Measurements from ENCODE around the gene TEX19.

TEX19 gene

DNA sequence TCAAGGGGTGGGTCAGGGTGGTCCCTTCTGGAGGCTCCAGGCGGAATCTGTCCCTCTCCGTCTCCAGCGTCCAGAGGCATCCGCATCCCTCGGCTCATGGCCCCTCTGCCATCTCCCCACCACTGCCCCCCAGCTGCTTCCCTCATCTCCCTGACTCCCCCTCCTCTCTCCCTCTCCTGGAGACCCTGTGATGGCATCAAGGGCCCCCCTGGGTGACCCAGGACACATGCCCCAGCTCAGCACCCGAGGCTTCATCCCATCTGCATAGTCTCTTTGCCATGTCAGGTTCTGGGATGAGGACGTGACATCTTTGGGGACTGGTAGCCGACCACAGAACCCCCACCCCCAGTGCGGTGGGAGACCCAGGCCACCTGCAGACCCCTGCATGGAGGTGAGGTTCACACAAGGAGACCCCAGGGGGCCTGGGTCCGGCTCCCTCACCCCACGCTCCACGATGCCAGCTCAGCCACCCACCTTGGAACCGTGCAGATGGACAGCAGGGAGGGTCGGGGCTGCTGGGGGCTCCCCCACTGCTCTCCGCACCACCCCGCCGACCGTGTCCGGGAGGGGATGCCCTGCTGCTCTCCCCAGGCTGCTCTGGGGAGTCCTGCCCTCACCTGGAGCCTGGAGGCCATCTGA, 29.2 kb upstream of the TEX19 start:
- H3K27ac ChIP-seq (ENCODE audit: insufficient read depth, low read depth, low read length, poor library complexity, severe bottlenecking): no peak overlapping the region
- peaks cover 30% of the 10 kb centered on the region for H3K4me1 ChIP-seq (ENCODE audit: control insufficient read depth, insufficient read depth, low read length)
- 91 to 92% methylated on average over 19 of the region's 19 CpGs for WGBS, 2 experiments
- no peak overlapping the region for H3K4me3 ChIP-seq (ENCODE audit: insufficient read depth, low read depth, low read length)
- no peaks in the 10 kb centered on the region for H3K36me3 ChIP-seq (ENCODE audit: control insufficient read depth, insufficient read depth, low read length)
- no peaks in the 10 kb centered on the region for H3K9me3 ChIP-seq (ENCODE audit: control insufficient read depth, low read length)
- H3K27me3 ChIP-seq (ENCODE audit: control insufficient read depth, insufficient read depth, low read length, poor library complexity, severe bottlenecking): peaks cover 74% of the 10 kb centered on the region

DNA sequence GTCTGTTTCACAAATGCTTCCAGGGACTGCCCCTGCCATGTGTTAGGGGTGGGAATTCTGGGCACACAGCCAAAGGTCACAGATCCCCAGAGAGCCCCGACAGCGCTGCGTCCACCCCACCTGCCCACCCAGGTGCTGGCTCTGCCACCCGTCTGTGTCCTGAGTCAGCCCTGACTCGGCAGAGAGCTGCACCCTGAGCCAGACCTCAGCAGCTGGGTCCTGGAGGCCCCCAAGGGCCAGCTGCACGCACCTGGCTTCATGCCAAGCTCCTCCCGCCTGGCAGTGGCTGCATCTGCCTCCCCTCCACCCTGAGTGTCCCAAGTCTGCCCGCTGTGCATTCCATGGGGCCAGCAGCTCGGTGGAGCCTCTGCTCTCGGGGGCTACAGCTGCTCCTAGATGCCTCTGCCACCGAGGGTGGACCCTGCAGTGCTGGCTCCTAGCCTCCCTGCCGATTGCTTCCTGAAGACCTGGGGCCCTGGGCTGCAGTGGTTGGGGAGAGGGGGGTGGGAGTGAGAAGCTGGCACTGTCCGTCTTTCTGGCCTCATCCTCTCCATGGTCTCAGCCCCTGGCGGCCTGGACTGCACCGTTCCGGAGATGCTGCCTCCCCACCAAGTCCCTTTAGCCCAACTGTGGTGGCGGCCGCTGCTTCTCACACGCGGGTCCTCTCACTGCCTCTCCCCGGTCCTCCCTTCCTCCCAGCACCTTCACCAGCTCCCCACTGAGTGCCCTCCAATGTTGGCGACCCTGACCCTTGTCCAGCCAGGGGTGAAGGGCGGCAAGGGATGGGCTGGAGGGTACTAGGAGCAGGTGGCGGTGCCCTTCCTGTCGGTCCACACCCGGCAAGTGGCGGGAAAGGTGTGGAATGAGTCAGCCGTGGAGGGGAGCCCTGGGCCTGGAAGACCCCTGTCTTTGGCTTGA, 28.5 kb upstream of the TEX19 start:
- 83 to 86% methylated on average over 28 of the region's 28 CpGs for WGBS, 2 experiments
- no peak overlapping the region for H3K27ac ChIP-seq (ENCODE audit: insufficient read depth, low read depth, low read length, poor library complexity, severe bottlenecking)
- peaks cover 82% of the 10 kb centered on the region for H3K27me3 ChIP-seq (ENCODE audit: control insufficient read depth, insufficient read depth, low read length, poor library complexity, severe bottlenecking)
- no peaks in the 10 kb centered on the region for H3K36me3 ChIP-seq (ENCODE audit: control insufficient read depth, insufficient read depth, low read length)
- peaks cover 33% of the 10 kb centered on the region for H3K4me1 ChIP-seq (ENCODE audit: control insufficient read depth, insufficient read depth, low read length)
- H3K4me3 ChIP-seq (ENCODE audit: insufficient read depth, low read depth, low read length): no peak overlapping the region
- H3K9me3 ChIP-seq (ENCODE audit: control insufficient read depth, low read length): no peaks in the 10 kb centered on the region

- Histone ChIP-seq H3K27me3 (ENCODE audit: control insufficient read depth, insufficient read depth, low read length, poor library complexity, severe bottlenecking) (peaks cover 89% of the 10 kb centered on the region), H3K4me3 (ENCODE audit: insufficient read depth, low read depth, low read length) (no peak overlapping the region), H3K9me3 (ENCODE audit: control insufficient read depth, low read length) (no peaks in the 10 kb centered on the region), H3K36me3 (ENCODE audit: control insufficient read depth, insufficient read depth, low read length) (no peaks in the 10 kb centered on the region), H3K4me1 (ENCODE audit: control insufficient read depth, insufficient read depth, low read length) (peaks cover 38% of the 10 kb centered on the region), H3K27ac (ENCODE audit: insufficient read depth, low read depth, low read length, poor library complexity, severe bottlenecking) (no peak overlapping the region)
- WGBS, 2 experiments: 93 to 94% methylated on average over 25 of the region's 25 CpGs
Observed at GRCh38 chr17:82331345-82331939, 27.6 kb upstream of the TEX19 start.

DNA sequence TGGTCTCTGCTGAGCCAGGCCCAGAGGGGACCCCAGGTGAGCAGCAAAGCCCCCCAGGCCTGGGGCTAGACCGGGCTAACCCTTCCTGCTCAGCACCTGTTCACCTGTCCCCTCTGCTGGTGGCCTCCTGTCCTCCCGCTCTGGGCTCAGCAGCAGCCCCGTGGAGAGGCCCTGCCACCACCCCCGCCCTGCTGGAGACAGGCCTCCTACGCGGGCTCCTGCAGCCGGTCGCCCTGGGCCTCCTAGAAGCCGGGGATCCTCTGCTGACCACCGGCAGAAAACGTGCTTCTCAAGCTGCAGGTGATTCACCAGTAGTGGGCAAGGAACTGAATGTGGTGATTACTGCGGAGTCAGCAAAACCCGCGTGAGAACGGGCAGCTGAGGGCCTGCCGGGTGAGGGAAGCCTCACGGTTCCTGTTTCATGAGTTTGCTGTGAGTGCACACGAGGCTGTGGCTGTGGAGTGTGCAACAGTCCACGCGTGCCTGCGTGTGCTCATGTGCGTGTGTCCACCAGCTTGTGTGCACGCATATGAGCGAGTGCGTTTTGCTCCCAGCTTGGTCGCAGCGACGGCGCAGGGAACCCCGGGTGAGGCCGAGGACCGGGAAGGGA, 26.3 kb upstream of the TEX19 start:
- Histone ChIP-seq H3K27me3 (ENCODE audit: control insufficient read depth, insufficient read depth, low read length, poor library complexity, severe bottlenecking) (peaks cover 93% of the 10 kb centered on the region), H3K9me3 (ENCODE audit: control insufficient read depth, low read length) (no peaks in the 10 kb centered on the region), H3K27ac (ENCODE audit: insufficient read depth, low read depth, low read length, poor library complexity, severe bottlenecking) (no peak overlapping the region), H3K36me3 (ENCODE audit: control insufficient read depth, insufficient read depth, low read length) (no peaks in the 10 kb centered on the region), H3K4me3 (ENCODE audit: insufficient read depth, low read depth, low read length) (peak overlapping the region; percentile 13), H3K4me1 (ENCODE audit: control insufficient read depth, insufficient read depth, low read length) (peaks cover 34% of the 10 kb centered on the region)
- WGBS, 2 experiments: 26 to 27% methylated on average over 32 of the region's 32 CpGs

DNA sequence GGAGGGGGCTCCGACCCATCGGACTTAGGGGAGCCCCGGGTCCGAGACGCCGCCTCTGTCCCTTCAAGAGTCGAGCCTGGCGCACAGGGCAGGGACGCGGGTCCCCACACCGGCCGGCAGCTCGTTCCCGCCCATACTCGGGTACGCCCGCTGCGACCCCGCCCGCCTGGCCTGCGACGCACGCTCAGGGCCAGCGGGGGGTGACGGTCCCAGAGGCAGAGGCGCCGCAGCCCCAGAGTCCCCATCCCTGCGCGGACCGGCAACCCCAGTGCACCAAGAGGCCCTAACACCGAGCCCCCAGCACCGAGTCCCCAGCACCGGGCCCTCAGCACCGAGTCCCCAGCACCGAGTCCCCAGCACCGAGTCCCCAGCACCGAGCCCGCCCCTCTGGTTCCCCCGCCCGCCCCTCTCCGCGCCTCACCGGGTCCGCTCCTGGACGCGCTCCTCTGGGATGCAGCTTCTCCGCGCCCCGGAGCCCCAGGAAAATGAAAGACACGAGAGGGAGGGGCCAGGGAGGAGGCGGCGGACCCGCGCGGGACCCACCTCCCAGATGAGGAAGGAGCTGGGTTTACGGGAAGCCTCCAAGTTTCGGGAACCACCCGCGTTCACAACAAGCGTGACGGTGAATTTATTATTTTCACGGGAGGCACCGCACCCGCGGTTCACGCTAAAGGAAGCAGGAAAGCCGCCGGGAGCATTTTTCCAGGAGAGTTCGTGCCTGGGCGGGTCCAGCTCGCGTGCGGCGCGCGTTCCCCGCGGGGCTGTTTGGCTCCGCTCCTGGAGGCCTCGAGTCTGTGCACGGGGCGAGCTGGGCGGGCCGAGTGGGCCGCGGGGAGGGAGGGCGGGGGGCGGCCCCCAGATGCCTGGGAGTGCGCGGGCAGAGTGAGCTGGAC, 25.5 kb upstream of the TEX19 start, which contains the start of gene SECTM1:
TSS of gene SECTM1 (minus strand) at position 488 of the 893 bp plus-strand sequence. CDS start 6,526 bp downstream, outside the sequence.
- Histone ChIP-seq H3K9me3 (ENCODE audit: control insufficient read depth, low read length) (no peaks in the 10 kb centered on the region), H3K27me3 (ENCODE audit: control insufficient read depth, insufficient read depth, low read length, poor library complexity, severe bottlenecking) (peaks cover 93% of the 10 kb centered on the region), H3K4me3 (ENCODE audit: insufficient read depth, low read depth, low read length) (peak within 1 kb of the TSS; percentile 13), H3K36me3 (ENCODE audit: control insufficient read depth, insufficient read depth, low read length) (no peaks in the 10 kb centered on the region), H3K27ac (ENCODE audit: insufficient read depth, low read depth, low read length, poor library complexity, severe bottlenecking) (no peak within 1 kb of the TSS), H3K4me1 (ENCODE audit: control insufficient read depth, insufficient read depth, low read length) (peaks cover 29% of the 10 kb centered on the region)
- WGBS, 2 experiments: 11 to 13% methylated on average over 90 of the region's 90 CpGs

- WGBS, 2 experiments: 79 to 81% methylated on average over 25 of the region's 25 CpGs
- no peak overlapping the region for H3K27ac ChIP-seq (ENCODE audit: insufficient read depth, low read depth, low read length, poor library complexity, severe bottlenecking)
- no peaks in the 10 kb centered on the region for H3K36me3 ChIP-seq (ENCODE audit: control insufficient read depth, insufficient read depth, low read length)
- peaks cover 98% of the 10 kb centered on the region for H3K27me3 ChIP-seq (ENCODE audit: control insufficient read depth, insufficient read depth, low read length, poor library complexity, severe bottlenecking)
- no peaks in the 10 kb centered on the region for H3K9me3 ChIP-seq (ENCODE audit: control insufficient read depth, low read length)
- peaks cover 29% of the 10 kb centered on the region for H3K4me1 ChIP-seq (ENCODE audit: control insufficient read depth, insufficient read depth, low read length)
- H3K4me3 ChIP-seq (ENCODE audit: insufficient read depth, low read depth, low read length): no peak overlapping the region
Observed at GRCh38 chr17:82334204-82334621, 24.8 kb upstream of the TEX19 start.

- H3K27me3 ChIP-seq (ENCODE audit: control insufficient read depth, insufficient read depth, low read length, poor library complexity, severe bottlenecking): peaks cover 97% of the 10 kb centered on the region
- H3K27ac ChIP-seq (ENCODE audit: insufficient read depth, low read depth, low read length, poor library complexity, severe bottlenecking): no peak overlapping the region
- WGBS, 2 experiments: 56 to 58% methylated on average over 16 of the region's 16 CpGs
- peaks cover 29% of the 10 kb centered on the region for H3K4me1 ChIP-seq (ENCODE audit: control insufficient read depth, insufficient read depth, low read length)
- no peak overlapping the region for H3K4me3 ChIP-seq (ENCODE audit: insufficient read depth, low read depth, low read length)
- H3K9me3 ChIP-seq (ENCODE audit: control insufficient read depth, low read length): no peaks in the 10 kb centered on the region
- H3K36me3 ChIP-seq (ENCODE audit: control insufficient read depth, insufficient read depth, low read length): no peaks in the 10 kb centered on the region
Observed at GRCh38 chr17:82334622-82335394, 24.2 kb upstream of the TEX19 start.

DNA sequence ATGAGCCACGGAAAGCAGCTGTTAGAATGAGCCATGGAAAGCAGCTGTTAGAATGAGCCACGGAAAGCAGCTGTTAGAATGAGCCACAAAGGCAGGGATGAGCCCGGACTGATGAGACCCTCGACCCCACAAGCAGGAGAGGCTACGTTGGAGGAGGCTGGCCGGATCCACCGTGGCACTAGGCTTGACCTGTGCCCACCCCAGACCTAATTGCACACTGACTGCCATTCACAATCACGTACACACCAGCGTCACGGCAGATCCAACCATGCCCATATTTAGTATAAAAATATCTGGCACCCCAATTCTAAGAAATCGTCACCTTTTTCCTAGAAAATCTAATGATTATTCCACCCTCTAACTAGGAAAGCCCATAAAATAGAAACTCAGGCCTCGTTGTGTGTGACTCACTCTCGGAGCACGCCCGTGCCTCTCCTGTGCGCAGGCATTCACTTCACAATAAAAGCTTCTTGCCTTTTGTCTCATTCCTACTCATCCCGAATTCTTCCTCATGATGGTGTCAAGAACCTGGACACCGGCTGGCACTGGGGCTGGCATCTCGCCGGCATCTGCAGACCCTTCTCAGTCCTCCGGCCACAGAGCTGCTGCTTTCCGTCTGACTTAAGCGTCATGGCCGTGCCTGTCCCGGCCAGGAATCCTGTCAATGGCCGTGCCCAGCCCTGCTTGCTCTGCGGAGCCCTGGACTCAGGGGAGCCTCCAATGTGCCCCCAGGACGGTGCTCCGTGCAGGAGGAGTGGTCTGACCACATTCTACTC, 20.0 kb upstream of the TEX19 start:
- WGBS, 2 experiments: 33 to 36% methylated on average over 29 of the region's 29 CpGs
- H3K27me3 ChIP-seq (ENCODE audit: control insufficient read depth, insufficient read depth, low read length, poor library complexity, severe bottlenecking): peaks cover 55% of the 10 kb centered on the region
- no peak overlapping the region for H3K27ac ChIP-seq (ENCODE audit: insufficient read depth, low read depth, low read length, poor library complexity, severe bottlenecking)

More for the DNA sequence above, 20.0 kb upstream of the TEX19 start:
- H3K4me3 ChIP-seq (ENCODE audit: insufficient read depth, low read depth, low read length): no peak overlapping the region
- H3K36me3 ChIP-seq (ENCODE audit: control insufficient read depth, insufficient read depth, low read length): no peaks in the 10 kb centered on the region
- peaks cover 21% of the 10 kb centered on the region for H3K4me1 ChIP-seq (ENCODE audit: control insufficient read depth, insufficient read depth, low read length)
- no peaks in the 10 kb centered on the region for H3K9me3 ChIP-seq (ENCODE audit: control insufficient read depth, low read length)
